Measurements from ENCODE around the gene TMCC2. TPM values are rescaled to one million over a fixed set of nuclear protein-coding genes. Genes with fewer than 3 reads are reported as not detected.
A peak's percentile ranks its signal among the peaks of the same experiment; 100 is the strongest.

Gene TMCC2
- total RNA-seq, 1 donor from 2014 or later = 5.6 TPM

DNA sequence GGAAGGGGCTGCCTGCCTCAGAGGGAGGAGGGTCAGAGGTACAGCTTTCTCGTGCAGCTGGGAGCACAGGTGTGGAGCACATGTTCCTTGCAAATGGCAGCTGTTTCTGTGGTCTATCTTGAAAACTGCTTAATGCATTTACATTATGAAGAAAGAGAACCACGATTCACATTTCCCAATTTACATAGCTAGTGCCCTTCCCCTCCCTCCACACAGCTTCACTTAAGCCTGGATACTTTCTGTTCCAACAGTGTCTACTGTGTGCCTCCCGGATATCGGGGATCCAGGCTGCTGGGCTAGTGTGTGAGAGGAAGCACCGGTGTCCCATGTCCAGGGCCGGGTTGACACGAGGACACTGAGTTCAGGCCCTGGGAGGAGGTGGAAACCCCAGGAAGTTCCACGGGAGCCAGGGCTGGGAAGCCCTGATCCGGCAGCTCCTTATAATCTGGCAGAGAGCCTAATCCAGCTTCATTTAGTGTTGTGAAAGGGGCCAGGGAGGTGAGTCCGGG lies 31.6 kb downstream of the TMCC2 start:
- H3K27me3 Mint-ChIP-seq (ENCODE audit: unreplicated experiment) = peaks cover 10% of the 10 kb centered on the region
- TF ChIP-seq, protein P1, sequence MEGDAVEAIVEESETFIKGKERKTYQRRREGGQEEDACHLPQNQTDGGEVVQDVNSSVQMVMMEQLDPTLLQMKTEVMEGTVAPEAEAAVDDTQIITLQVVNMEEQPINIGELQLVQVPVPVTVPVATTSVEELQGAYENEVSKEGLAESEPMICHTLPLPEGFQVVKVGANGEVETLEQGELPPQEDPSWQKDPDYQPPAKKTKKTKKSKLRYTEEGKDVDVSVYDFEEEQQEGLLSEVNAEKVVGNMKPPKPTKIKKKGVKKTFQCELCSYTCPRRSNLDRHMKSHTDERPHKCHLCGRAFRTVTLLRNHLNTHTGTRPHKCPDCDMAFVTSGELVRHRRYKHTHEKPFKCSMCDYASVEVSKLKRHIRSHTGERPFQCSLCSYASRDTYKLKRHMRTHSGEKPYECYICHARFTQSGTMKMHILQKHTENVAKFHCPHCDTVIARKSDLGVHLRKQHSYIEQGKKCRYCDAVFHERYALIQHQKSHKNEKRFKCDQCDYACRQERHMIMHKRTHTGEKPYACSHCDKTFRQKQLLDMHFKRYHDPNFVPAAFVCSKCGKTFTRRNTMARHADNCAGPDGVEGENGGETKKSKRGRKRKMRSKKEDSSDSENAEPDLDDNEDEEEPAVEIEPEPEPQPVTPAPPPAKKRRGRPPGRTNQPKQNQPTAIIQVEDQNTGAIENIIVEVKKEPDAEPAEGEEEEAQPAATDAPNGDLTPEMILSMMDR (IDR thresholded peaks at IDR 0.05; ENCODE audit: unreplicated experiment) = no peak
- H3K36me3 Mint-ChIP-seq (ENCODE audit: low read depth, unreplicated experiment) = no peaks in the 10 kb centered on the region
- no peak for DNase-seq (ENCODE audit: low spot score)
- H3K4me1 Mint-ChIP-seq (ENCODE audit: unreplicated experiment) = peaks cover 48% of the 10 kb centered on the region
- no peak overlapping the region for H3K4me3 Mint-ChIP-seq (ENCODE audit: unreplicated experiment)
- no peak overlapping the region for H3K27ac Mint-ChIP-seq (ENCODE audit: unreplicated experiment)
- no peaks in the 10 kb centered on the region for H3K9me3 Mint-ChIP-seq (ENCODE audit: unreplicated experiment)

- TF ChIP-seq, protein P1 (IDR thresholded peaks at IDR 0.05; ENCODE audit: unreplicated experiment) = no peak
- Mint-ChIP-seq H3K27me3 (ENCODE audit: unreplicated experiment) (peaks cover 10% of the 10 kb centered on the region), H3K4me3 (ENCODE audit: unreplicated experiment) (no peak overlapping the region), H3K4me1 (ENCODE audit: unreplicated experiment) (peaks cover 48% of the 10 kb centered on the region), H3K36me3 (ENCODE audit: low read depth, unreplicated experiment) (no peaks in the 10 kb centered on the region), H3K27ac (ENCODE audit: unreplicated experiment) (no peak overlapping the region), H3K9me3 (ENCODE audit: unreplicated experiment) (no peaks in the 10 kb centered on the region)
- no peak for DNase-seq (ENCODE audit: low spot score)
These were observed 32.3 kb downstream of the TMCC2 start for GRCh38 chr1:205259998-205260397.

DNA sequence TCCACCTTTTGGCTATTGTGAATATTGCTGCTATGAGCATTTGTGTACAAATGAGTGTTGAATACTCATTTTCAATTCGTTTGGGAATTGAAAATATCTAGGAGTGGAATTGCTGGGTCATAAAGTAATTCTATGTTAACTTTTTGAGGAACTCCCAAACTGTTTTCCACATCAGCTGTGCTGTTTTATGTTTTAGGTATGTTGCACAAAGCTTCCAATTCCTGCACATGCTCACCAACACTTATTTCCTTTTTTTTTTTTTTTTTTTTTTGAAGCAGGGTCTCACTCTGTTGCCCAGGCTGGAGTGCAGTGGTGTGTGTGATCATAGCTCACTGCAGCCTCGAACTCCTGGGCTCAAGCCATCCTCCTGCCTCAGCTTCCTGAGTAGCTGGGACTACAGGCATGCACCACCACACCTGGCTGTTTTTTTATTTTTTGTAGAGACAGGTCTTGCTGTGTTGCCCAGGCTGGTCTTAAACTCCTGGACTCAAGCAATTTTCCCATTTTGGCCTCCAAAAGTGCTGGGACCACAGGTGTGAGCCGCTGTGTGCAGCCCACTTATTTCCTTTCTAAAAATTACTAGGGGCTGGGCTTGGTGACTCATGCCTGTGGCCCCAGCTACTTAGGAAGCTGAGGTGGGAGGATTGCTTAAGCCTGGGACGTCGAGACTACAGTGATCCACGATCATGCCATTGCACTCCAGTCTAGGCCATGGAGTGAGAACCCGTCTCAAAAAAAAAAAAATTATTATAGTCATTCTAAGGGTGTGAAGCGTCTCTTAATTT lies 33.4 kb downstream of the TMCC2 start:
- TF ChIP-seq, protein P1 (IDR thresholded peaks at IDR 0.05; ENCODE audit: unreplicated experiment) = no peak
- Mint-ChIP-seq H3K9me3 (ENCODE audit: unreplicated experiment) (no peaks in the 10 kb centered on the region), H3K27ac (ENCODE audit: unreplicated experiment) (peak overlapping the region; percentile 98), H3K4me3 (ENCODE audit: unreplicated experiment) (no peak overlapping the region), H3K36me3 (ENCODE audit: low read depth, unreplicated experiment) (no peaks in the 10 kb centered on the region), H3K4me1 (ENCODE audit: unreplicated experiment) (peaks cover 44% of the 10 kb centered on the region), H3K27me3 (ENCODE audit: unreplicated experiment) (peaks cover 7% of the 10 kb centered on the region)
- no peak for DNase-seq (ENCODE audit: low spot score)

DNA sequence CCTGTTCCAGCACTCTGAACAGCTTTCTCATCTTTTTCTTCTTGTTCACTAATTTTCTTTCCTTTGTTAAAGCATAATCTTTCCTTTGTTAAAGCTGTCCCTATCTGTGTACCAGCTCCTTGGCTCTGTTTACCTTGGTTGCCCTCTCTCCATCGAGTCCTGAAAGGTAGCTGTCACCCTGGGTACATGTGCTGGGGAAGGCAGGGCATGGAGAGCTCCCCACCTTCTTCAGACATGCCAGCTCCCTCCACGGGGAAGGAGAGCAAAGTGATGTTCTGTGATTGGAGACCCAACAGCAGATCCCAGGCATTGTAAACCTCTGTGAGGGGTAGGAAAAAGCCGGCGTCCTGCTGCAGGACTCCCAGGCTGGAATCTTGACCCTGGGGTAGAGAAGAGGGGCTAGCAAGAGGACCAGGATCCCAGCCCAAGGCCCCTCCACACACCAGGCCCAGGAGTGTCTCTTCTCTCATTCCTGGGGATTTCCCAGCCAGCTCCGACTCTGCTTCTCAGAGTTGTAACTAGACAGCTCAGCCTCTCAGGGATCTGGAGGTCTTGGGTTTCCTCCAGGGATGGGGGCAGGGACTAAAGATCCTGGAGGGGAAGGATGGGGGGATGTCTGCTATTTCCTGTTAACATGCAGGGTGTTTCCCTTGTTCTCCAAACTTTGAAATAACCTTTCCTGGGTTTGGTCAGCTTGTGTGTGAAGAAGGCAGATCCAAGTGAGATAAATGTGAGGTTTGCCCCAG lies 34.4 kb downstream of the TMCC2 start:
- TF ChIP-seq, protein P1 (IDR thresholded peaks at IDR 0.05; ENCODE audit: unreplicated experiment) = no peak
- Mint-ChIP-seq H3K27ac (ENCODE audit: unreplicated experiment) (peak overlapping the region; percentile 98), H3K9me3 (ENCODE audit: unreplicated experiment) (no peaks in the 10 kb centered on the region), H3K4me3 (ENCODE audit: unreplicated experiment) (peak overlapping the region; percentile 69), H3K36me3 (ENCODE audit: low read depth, unreplicated experiment) (no peaks in the 10 kb centered on the region), H3K27me3 (ENCODE audit: unreplicated experiment) (peaks cover 10% of the 10 kb centered on the region), H3K4me1 (ENCODE audit: unreplicated experiment) (peaks cover 47% of the 10 kb centered on the region)
- DNase-seq (ENCODE audit: low spot score) = peak; percentile 31

Data from endothelial cell (in vitro differentiated cells).